ENCODE data around the gene TCERG1L. TPM values are rescaled to one million over a fixed set of nuclear protein-coding genes. Genes with fewer than 3 reads are reported as not detected.

Gene TCERG1L
- total RNA-seq, 2 donors from 2014 or later: 4.0 to 4.2 TPM

DNA sequence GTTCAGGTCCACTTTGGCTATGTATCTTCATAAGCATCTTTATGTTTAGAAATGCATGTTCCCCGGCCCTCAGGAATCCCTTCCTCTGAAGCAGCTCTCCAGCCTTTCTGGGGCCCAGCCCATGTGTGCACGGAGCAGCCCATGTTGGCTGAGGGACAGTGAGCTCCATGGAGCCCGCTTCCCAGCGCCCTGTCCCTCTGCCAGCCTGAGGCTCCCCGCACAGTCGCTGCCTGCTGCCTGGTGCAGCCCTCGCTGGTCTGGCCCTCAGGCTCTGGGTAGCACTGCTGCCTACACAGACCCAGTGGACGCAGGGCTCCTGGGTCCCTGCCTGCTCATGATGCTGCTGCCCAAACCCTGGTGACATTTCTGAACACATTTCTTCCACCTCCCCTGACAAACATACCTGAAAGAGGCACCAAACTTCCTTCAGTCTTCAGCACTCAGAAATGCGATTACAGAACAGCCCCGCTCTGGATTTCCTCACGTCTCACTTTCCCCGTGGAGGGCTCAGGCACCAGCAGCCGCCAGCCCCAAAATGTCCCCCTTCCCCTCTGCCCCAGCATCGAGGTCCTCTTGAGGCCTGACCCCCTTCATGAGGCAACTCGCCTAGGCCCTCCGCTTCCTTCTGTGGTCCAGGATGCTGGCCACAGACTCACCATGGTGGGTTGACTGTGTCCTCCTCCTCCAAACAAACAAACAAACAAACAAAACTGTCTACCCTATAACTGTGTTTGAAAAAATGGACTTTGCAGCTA lies 5.0 kb upstream of the TCERG1L start:
- Histone ChIP-seq H3K4me1 (peaks cover 8% of the 10 kb centered on the region), H3K27me3 (no peaks in the 10 kb centered on the region), H3K36me3 (replicated peaks in 1 of 2; ENCODE audit: insufficient read depth in 1 of 2, low read depth in 2 of 2) (no peaks in the 10 kb centered on the region), H3K27ac (no peak overlapping the region), H3K4me3 (no peak overlapping the region), H3K9me3 (no peaks in the 10 kb centered on the region)
- TF ChIP-seq, protein P1, sequence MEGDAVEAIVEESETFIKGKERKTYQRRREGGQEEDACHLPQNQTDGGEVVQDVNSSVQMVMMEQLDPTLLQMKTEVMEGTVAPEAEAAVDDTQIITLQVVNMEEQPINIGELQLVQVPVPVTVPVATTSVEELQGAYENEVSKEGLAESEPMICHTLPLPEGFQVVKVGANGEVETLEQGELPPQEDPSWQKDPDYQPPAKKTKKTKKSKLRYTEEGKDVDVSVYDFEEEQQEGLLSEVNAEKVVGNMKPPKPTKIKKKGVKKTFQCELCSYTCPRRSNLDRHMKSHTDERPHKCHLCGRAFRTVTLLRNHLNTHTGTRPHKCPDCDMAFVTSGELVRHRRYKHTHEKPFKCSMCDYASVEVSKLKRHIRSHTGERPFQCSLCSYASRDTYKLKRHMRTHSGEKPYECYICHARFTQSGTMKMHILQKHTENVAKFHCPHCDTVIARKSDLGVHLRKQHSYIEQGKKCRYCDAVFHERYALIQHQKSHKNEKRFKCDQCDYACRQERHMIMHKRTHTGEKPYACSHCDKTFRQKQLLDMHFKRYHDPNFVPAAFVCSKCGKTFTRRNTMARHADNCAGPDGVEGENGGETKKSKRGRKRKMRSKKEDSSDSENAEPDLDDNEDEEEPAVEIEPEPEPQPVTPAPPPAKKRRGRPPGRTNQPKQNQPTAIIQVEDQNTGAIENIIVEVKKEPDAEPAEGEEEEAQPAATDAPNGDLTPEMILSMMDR (IDR thresholded peaks at IDR 0.05): no peak
- no peak for TF ChIP-seq POLR2A (IDR thresholded peaks at IDR 0.05)
- DNase-seq (no peak), ATAC-seq (no peak)
- 59 to 72% methylated on average over 14 to 16 of the region's 16 CpGs for WGBS, 2 donors
- intact Hi-C loops (cut with DNase I): no loop called here

DNA sequence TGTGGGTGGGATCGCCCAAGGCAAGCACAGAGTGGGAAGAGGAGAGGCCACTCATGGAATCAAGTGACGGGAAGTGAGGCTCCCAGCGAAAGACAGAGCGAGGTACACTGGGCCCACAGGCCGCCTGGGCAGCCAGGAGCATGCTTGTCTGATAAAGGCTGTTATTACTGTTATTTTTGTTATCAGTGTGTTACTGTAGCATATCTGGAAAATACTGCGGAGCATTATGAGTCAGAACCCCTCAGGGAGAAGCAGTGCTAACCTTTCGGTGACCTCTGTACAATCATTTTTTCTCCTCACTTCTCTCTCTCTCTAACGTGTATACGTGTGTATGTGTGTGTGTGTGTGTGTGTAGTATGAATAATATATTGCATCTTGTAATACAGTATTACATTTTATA lies 3.8 kb upstream of the TCERG1L start:
- Histone ChIP-seq H3K9me3 (no peaks in the 10 kb centered on the region), H3K4me1 (peaks cover 16% of the 10 kb centered on the region), H3K27ac (no peak overlapping the region), H3K36me3 (replicated peaks in 1 of 2; ENCODE audit: insufficient read depth in 1 of 2, low read depth in 2 of 2) (no peaks in the 10 kb centered on the region), H3K27me3 (no peaks in the 10 kb centered on the region), H3K4me3 (no peak overlapping the region)
- DNase-seq (no peak), ATAC-seq (no peak)
- 67 to 71% methylated on average over 9 of the region's 9 CpGs for WGBS, 2 donors
- TF ChIP-seq, protein P1 (IDR thresholded peaks at IDR 0.05): no peak
- no peak for TF ChIP-seq POLR2A (IDR thresholded peaks at IDR 0.05)
- intact Hi-C loops (cut with DNase I): no loop called here

GRCh38 chr10:131314799-131315198 lies 3.3 kb upstream of the TCERG1L start:
- H3K4me3 ChIP-seq: no peak overlapping the region
- no peaks in the 10 kb centered on the region for H3K27me3 ChIP-seq
- ATAC-seq (no peak), DNase-seq (no peak)
- peaks cover 18% of the 10 kb centered on the region for H3K4me1 ChIP-seq
- H3K36me3 ChIP-seq (replicated peaks in 1 of 2; ENCODE audit: insufficient read depth in 1 of 2, low read depth in 2 of 2): no peaks in the 10 kb centered on the region
- H3K27ac ChIP-seq: no peak overlapping the region
- 60 to 71% methylated on average over 10 of the region's 10 CpGs for WGBS, 2 donors
- TF ChIP-seq, protein P1 (IDR thresholded peaks at IDR 0.05): no peak
- TF ChIP-seq POLR2A (IDR thresholded peaks at IDR 0.05): no peak
- intact Hi-C loops (cut with DNase I): no loop called here
- H3K9me3 ChIP-seq: no peaks in the 10 kb centered on the region

DNA sequence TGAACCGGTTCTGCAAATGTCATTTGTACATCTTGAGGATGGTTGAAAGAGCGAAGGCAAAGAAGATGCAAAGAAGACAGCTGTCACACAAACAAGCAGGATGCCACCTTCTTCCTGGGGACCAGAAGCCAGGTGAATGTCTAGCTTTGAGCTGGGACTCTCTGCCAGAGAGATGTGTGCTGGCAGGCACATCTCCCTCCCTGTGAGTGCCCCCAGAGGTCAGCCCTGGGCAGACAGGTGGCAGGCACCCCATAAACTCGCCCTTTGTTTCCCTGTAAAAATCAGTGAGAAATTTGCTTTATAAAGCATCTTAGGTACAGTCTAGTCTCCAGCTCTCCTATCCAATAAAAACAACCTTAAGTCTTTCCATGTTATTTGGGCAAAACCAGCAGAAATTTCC lies 2.6 kb upstream of the TCERG1L start:
- TF ChIP-seq, protein P1 (IDR thresholded peaks at IDR 0.05): no peak
- no peak for TF ChIP-seq POLR2A (IDR thresholded peaks at IDR 0.05)
- ATAC-seq: no peak
- peaks cover 0 to 2% of the 10 kb centered on the region in 2 donors for H3K27me3 ChIP-seq

GRCh38 chr10:131313377-131313776 lies 1.9 kb upstream of the TCERG1L start:
- H3K27me3 ChIP-seq: peaks cover 0 to 5% of the 10 kb centered on the region in 2 donors
- 70 to 75% methylated on average over 5 to 6 of the region's 6 CpGs for WGBS, 2 donors
- DNase-seq (no peak), ATAC-seq (no peak)
- no peak overlapping the region for H3K27ac ChIP-seq
- H3K36me3 ChIP-seq (replicated peaks in 1 of 2; ENCODE audit: insufficient read depth in 1 of 2, low read depth in 2 of 2): no peaks in the 10 kb centered on the region
- no peak overlapping the region for H3K4me3 ChIP-seq
- H3K9me3 ChIP-seq: no peaks in the 10 kb centered on the region
- TF ChIP-seq, protein P1 (IDR thresholded peaks at IDR 0.05): no peak
- TF ChIP-seq POLR2A (IDR thresholded peaks at IDR 0.05): no peak
- intact Hi-C loops (cut with DNase I): no loop called here
- H3K4me1 ChIP-seq: peaks cover 18% of the 10 kb centered on the region

More for the DNA sequence above, 2.6 kb upstream of the TCERG1L start:
- Histone ChIP-seq H3K4me3 (no peak overlapping the region), H3K36me3 (replicated peaks in 1 of 2; ENCODE audit: insufficient read depth in 1 of 2, low read depth in 2 of 2) (no peaks in the 10 kb centered on the region), H3K9me3 (no peaks in the 10 kb centered on the region), H3K4me1 (peaks cover 18% of the 10 kb centered on the region), H3K27ac (no peak overlapping the region)
- 77 to 79% methylated on average over 3 of the region's 3 CpGs for WGBS, 2 donors
- no peak for DNase-seq
- intact Hi-C loops (cut with DNase I): no loop called here

Measured in body of pancreas (tissue), 4 donors.